GM18870 (cell line): Measurements from ENCODE around the gene NT5DC3.
"Not testable (repeated sequence)": the region's sequence is repeated elsewhere in the genome, so short reads cannot be mapped to it uniquely, and the experiment has no call there.

Experiments
- ATAC-seq: cut with Tn5 transposase; IDR thresholded peaks from one replicate; pipeline ENCODE4 v1.9.1; 2021; ENCODE audit warnings: moderate library complexity; ENCODE audit not compliant: unreplicated experiment

Gene NT5DC3

GRCh38 chr12:103810111-103810510 lies 30.9 kb downstream of the NT5DC3 start:
- no peak for ATAC-seq

- not testable (repeated sequence) for ATAC-seq
Measured at GRCh38 chr12:103809639-103810038, 31.4 kb downstream of the NT5DC3 start.

GRCh38 chr12:103809154-103809553 lies 31.9 kb downstream of the NT5DC3 start:
- no peak for ATAC-seq

GRCh38 chr12:103808239-103808880 lies 32.7 kb downstream of the NT5DC3 start:
- no peak for ATAC-seq

- no peak for ATAC-seq
Measured at GRCh38 chr12:103807561-103808238, 33.3 kb downstream of the NT5DC3 start.

GRCh38 chr12:103806803-103807202 lies 34.2 kb downstream of the NT5DC3 start:
- no peak for ATAC-seq

GRCh38 chr12:103805655-103806360 lies 35.2 kb downstream of the NT5DC3 start:
- ATAC-seq, result no peak

- no peak for ATAC-seq
Measured at GRCh38 chr12:103803847-103804246, 37.2 kb downstream of the NT5DC3 start.

GRCh38 chr12:103802586-103802886 lies 38.5 kb downstream of the NT5DC3 start:
- ATAC-seq, result no peak

- no peak for ATAC-seq
Measured at GRCh38 chr12:103801709-103802585, 39.1 kb downstream of the NT5DC3 start.

GRCh38 chr12:103799857-103800771 lies 40.9 kb downstream of the NT5DC3 start:
- no peak for ATAC-seq

GRCh38 chr12:103799504-103799856 lies 41.6 kb downstream of the NT5DC3 start:
- no peak for ATAC-seq

- no peak for ATAC-seq
Measured at GRCh38 chr12:103798586-103798985, 42.4 kb downstream of the NT5DC3 start.

GRCh38 chr12:103794309-103795213 lies 46.5 kb downstream of the NT5DC3 start:
- ATAC-seq, result no peak

- no peak for ATAC-seq
Measured at GRCh38 chr12:103793512-103794045, 47.5 kb downstream of the NT5DC3 start.

- no peak for ATAC-seq
Measured at GRCh38 chr12:103793046-103793445, 48.0 kb downstream of the NT5DC3 start.

GRCh38 chr12:103791350-103791920 lies 49.6 kb downstream of the NT5DC3 start:
- no peak for ATAC-seq

- no peak for ATAC-seq
Measured at GRCh38 chr12:103786201-103786600, 54.8 kb downstream of the NT5DC3 start.
